Measurements from ENCODE around the gene TPSB2.

The TPSB2 gene

DNA sequence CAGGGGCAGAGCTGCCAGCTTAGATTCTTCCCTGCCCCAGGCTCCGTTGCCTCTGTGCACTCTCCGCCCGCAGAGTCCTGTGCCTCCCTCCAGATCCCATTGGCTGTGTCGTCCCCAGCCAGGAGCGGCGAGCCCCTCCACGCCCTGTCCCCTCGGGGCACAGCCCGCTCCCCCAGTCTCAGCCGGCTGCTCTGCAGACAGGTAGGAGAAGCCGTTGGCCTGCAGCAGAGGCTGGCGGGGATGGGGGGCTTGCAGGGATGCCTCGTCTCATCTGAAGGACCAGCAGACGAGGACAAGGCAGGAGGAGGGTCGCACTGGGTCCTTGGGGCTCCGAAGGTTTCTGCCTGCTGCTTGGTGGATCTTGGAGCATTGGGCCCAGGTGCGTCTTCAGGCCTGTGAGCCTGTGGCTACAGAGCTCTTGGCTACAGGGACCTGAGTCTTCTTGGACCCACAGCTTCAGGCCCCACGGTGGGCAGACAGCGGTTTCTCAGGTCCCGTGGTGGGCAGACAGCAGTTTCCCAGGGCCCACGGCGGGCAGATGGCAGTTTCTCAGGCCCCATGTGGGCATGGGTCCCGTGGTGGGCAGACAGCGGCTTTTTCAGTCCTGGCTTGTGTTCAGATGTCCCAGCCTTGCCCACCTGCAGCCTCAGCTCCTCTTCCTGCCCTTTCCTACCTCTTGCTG lies 10.9 kb downstream of the TPSB2 start:
- no peak for DNase-seq (ENCODE audit: low spot score)

- DNase-seq (ENCODE audit: low spot score), result no peak
Measured at GRCh38 chr16:1218061-1218929, 11.7 kb downstream of the TPSB2 start.

DNA sequence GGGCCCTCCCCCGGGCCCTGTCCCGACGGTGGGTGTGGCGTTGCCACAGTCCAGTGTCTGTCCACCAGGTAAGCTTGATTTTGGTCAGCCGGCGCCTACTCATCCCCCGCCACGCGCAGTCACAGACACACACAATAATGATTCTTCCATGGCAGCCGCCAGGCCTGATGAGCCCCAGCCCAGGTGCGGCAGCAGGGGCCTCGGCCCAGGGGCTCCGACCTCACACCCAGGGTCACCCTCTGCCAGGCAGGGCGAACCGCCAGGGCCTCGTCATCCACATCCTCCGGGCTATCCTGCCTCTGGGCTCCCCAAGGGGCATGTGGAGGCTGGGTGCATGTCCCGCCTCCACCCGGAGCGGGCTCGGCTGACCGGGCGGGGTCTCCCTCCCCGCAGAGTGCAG lies 12.5 kb downstream of the TPSB2 start:
- no peak for DNase-seq (ENCODE audit: low spot score)

DNA sequence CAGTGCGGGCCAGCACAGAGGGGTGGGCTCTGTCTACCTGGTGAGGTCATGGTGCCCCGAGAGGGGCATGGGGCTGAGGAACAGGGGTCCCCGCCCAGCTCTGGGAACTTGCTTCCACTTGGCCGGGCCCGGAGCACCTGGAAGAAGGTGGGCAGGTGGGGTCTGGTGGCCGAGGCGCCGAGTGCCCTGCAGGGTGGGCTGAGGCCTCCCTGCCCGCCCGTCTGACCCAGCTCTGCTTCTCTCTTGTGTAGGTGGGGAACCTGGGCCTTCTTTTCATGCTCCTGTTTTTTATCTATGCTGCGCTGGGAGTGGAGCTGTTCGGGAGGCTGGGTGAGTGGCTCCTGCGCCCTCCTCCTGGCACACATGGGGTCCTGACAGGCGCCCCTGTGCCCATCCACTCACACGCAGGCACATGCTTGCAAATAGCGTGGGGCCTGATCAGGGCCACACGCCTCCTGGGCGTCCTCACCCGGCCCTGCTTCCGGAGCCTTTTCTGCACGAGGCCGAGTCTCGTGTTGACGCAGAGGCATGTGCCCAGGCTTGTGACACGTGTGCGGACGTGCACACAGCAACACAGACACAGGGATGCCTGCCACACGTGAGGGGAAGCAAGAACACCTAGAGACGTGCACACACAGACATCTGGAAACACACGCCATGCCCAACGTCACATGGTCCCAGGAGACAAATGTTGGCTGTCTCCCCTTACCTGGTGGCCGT lies 13.1 kb downstream of the TPSB2 start:
- DNase-seq (ENCODE audit: low spot score), result no peak

DNA sequence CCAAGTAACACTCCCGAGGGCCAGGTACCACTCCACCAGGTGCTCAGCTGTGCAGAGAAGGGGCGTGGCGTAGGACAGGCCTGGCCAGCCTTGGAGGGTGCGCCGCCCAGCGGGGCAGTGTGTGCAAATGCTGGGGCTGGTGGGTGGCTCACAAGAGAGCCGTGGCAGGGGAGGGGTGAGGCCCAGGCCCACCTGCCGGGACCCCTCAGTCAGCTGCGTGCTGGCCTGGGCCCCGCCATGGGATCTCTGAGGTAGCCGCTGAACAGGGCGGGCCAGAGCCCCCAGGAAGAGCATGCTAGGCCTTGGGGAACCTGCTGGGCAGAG lies 13.7 kb downstream of the TPSB2 start:
- DNase-seq (ENCODE audit: low spot score), result no peak

GRCh38 chr16:1215574-1216295 lies 14.2 kb downstream of the TPSB2 start:
- no peak for DNase-seq (ENCODE audit: low spot score)

DNA sequence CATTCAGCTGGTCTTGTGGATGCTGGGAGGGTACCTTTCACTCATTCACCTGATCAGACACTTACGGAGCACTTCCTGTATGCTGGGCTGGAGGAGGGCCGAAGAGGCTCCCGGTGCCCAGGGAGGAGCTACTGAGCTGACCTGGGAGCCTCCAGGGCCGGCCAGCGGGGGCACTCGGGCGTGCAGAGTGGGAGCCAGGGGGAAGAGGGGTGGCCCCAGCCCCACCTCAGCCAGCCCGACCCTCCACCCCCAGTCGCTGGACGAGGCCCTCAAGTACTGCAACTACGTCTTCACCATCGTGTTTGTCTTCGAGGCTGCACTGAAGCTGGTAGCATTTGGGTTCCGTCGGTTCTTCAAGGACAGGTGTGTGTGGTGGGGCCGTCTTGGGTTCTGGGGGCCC lies 15.3 kb downstream of the TPSB2 start:
- no peak for DNase-seq (ENCODE audit: low spot score)

- DNase-seq (ENCODE audit: low spot score), result no peak
Measured at GRCh38 chr16:1213796-1214372, 16.1 kb downstream of the TPSB2 start.

DNA sequence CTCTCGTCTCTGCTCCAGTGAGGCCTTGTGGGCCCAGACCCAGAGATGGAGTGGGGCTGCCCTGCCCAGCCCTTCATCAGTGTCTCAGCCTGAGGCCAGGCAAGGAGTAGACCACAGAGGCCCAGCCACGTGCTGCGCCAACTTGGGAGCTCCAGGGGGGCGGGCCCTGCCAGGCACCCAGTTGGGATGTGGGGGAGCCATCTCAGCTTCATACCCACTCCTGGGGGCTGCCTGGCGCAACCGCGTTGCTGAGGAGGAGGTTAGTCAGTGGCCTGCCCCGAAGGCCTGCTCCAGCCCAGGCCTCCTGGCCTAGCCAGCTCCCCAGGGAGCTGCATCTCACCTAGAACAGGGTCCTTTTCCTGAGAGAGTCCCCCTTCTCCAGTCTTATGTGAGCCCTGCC lies 16.8 kb downstream of the TPSB2 start:
- no peak for DNase-seq (ENCODE audit: low spot score)

GRCh38 chr16:1212616-1213194 lies 17.3 kb downstream of the TPSB2 start:
- DNase-seq (ENCODE audit: low spot score), result no peak

GRCh38 chr16:1211451-1212268 lies 18.3 kb downstream of the TPSB2 start:
- DNase-seq (ENCODE audit: low spot score), result no peak

GRCh38 chr16:1210461-1210860 lies 19.5 kb downstream of the TPSB2 start:
- DNase-seq (ENCODE audit: low spot score), result no peak

- no peak for DNase-seq (ENCODE audit: low spot score)
Measured at GRCh38 chr16:1209081-1209480, 20.9 kb downstream of the TPSB2 start.

DNA sequence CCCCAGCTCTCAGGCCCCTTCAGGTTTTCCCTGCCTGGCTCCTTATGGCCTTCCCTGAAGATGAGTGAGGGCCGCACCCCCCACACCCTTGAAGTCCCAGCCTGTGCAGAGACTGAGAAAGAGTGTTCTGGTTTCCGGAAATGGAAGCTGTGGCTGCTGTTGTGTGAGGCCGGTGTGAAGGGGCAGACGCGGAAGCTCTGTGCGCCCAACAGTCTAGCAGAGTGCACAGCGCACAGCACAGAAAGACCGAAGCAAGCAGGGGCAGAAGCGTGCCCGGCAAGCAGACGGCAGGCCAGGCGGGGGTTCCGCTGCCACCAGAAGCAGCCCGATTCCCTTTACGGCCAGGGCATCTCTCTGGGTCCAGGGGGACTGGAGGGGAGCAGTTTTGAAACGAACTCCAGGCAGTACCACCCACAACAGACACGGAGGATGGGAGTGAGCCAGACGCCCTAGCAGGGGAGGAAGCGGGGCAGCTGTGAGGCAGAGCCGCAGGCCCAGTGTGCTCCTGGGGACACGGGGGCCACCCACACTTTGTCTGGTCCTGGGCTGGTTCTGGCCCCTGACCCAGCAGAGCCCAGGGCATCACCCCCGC lies 21.6 kb downstream of the TPSB2 start:
- no peak for DNase-seq (ENCODE audit: low spot score)

DNA sequence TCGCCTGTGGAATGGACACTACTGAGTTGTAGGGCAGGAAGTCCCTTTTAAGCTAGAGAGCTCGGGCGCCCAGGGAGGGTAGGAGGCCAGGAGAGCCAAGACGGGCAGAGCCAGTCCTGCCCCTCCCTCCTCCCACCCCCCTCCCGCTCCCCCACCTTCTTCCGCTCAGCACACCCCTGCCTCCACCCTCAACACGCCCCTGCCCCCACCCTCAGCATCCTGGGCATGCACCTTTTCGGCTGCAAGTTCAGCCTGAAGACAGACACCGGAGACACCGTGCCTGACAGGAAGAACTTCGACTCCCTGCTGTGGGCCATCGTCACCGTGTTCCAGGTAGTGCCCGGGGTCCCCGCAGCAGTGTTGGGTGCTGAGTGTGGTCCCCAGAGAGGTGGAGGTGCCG lies 23.2 kb downstream of the TPSB2 start:
- DNase-seq (ENCODE audit: low spot score), result no peak

DNA sequence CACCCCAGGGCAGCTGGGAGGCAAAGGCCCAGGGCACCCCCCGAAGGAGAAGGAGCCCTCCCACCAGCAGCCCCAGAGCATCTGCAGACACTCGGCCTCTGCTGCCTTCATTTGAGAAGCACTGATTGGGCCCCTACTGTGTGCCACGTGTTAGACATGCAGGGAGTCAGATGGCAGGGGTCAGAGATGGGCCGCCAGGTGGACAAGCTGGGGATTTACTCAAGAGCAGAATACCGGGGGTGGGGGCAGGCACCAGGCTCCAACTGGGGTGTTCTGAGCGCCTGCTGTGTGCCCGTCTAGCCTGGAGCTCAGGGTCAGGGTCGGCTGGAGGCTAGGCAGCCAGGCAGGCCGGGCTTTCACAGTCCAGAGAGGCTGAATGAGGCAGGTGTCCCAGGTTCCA lies 23.7 kb downstream of the TPSB2 start:
- DNase-seq (ENCODE audit: low spot score), result no peak

DNA sequence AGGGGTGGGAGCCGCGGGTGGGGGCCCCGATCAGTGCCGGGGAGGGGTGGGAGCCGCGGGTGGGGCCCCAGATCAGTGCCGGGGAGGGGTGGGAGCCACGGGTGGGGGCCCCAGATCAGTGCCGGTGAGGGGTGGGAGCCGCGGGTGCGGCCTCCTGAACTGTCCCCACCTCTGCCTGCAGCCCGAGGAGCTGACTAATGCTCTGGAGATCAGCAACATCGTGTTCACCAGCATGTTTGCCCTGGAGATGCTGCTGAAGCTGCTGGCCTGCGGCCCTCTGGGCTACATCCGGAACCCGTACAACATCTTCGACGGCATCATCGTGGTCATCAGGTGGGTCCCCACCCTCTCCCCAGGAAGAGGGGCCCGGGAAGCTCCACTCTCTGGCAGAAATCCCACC lies 25.1 kb downstream of the TPSB2 start:
- DNase-seq (ENCODE audit: low spot score), result no peak

GRCh38 chr16:1202274-1202673 lies 27.7 kb downstream of the TPSB2 start:
- DNase-seq (ENCODE audit: low spot score), result no peak

DNA sequence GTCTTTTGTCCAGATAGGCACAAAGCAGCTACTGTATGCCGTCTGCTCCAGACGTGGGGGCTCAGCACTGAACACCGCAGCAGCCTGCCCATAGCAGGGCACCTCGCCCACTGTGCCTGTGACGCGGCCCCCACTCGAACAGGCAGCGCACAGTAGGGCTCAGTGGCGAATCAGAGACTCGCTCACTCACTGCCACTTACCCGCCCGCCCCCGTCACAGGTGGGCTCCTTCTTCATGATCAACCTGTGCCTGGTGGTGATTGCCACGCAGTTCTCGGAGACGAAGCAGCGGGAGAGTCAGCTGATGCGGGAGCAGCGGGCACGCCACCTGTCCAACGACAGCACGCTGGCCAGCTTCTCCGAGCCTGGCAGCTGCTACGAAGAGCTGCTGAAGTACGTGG lies 28.5 kb downstream of the TPSB2 start:
- DNase-seq (ENCODE audit: low spot score), result no peak

GRCh38 chr16:1200014-1200627 lies 29.9 kb downstream of the TPSB2 start:
- no peak for DNase-seq (ENCODE audit: low spot score)

Data from activated CD4-positive, alpha-beta T cell treated with anti-CD3 and anti-CD28 coated beads, Interleukin-2, Interleukin-4, amounts not matched to agents 100 ng/mL and 50 ng/mL, durations not matched to agents 16 hours and 8 hours (primary cell).